Retinal pigment epithelial cell (primary cell): ENCODE results near the gene SLC28A1.

Experiments
- DNase-seq: peaks from one replicate; pipeline ENCODE4 v3.0.0-alpha.2; 2010; ENCODE audit warnings: low read depth
- H3K4me3 ChIP-seq: 2 replicates; pipeline ENCODE4 v1.5.1; 2011; ENCODE audit warnings: mild to moderate bottlenecking, low read length, control low read depth, moderate library complexity
- CTCF ChIP-seq: conservative IDR thresholded peaks from 2 replicates; pipeline ENCODE4 v1.5.1; 2011; ENCODE audit warnings: low read depth, low read length, control low read depth, inconsistent platforms

SLC28A1 gene

GRCh38 chr15:84890670-84891162 lies 6.3 kb downstream of the SLC28A1 start:
- no peak for TF ChIP-seq CTCF
- no peak for DNase-seq
- H3K4me3 ChIP-seq, result no peak overlapping the region

GRCh38 chr15:84891339-84891738 lies 6.9 kb downstream of the SLC28A1 start:
- no peak for TF ChIP-seq CTCF
- no peak overlapping the region for H3K4me3 ChIP-seq
- DNase-seq, result no peak

GRCh38 chr15:84892786-84893307 lies 8.4 kb downstream of the SLC28A1 start:
- TF ChIP-seq CTCF, result no peak
- no peak for DNase-seq
- no peak overlapping the region for H3K4me3 ChIP-seq

- DNase-seq, result no peak
- no peak overlapping the region for H3K4me3 ChIP-seq
- no peak for TF ChIP-seq CTCF
Measured at GRCh38 chr15:84893607-84894006, 9.1 kb downstream of the SLC28A1 start.

GRCh38 chr15:84894736-84895425 lies 10.4 kb downstream of the SLC28A1 start:
- H3K4me3 ChIP-seq, result no peak overlapping the region
- DNase-seq, result no peak
- TF ChIP-seq CTCF, result no peak

- no peak for DNase-seq
- TF ChIP-seq CTCF, result no peak
- H3K4me3 ChIP-seq, result no peak overlapping the region
Measured at GRCh38 chr15:84898761-84899160, 14.3 kb downstream of the SLC28A1 start.

GRCh38 chr15:84899750-84900149 lies 15.3 kb downstream of the SLC28A1 start:
- no peak for TF ChIP-seq CTCF
- no peak for DNase-seq
- H3K4me3 ChIP-seq, result no peak overlapping the region
